HepG2 (cell line): ENCODE results near the gene ZBTB7C. TPM values are rescaled to one million over a fixed set of nuclear protein-coding genes. Genes with fewer than 3 reads are reported as not detected.

Experiments used
- ATAC-seq: fragments of 200-7000 bp; cut with Tn5 transposase; 3 replicates; pipeline ENCODE4 v1.9.1; 2020; ENCODE audit warnings: mild to moderate bottlenecking, moderate library complexity
- BruUV-seq: library from RNA; stranded (reverse); fragments of 400-500 nt; replicated peaks from 2 replicates; lab custom pipeline; 2021; lab: Mats Ljungman, UMichigan
- CTCF ChIA-PET: fragments of 300-600 bp; formaldehyde crosslinking; extraction: SDS; loops from one replicate; lab custom pipeline; 2021; ENCODE audit warnings: low total read pairs, inconsistent platforms, low intra/inter-chr PET ratio; lab: Yijun Ruan, JAX
- POLR2A ChIA-PET: fragments of 350-600 bp; sonication (Branson Sonifier 250); formaldehyde crosslinking; loops from one replicate; lab custom pipeline; 2020; ENCODE audit warnings: antibody characterized with exemption, inconsistent platforms; lab: Yijun Ruan, JAX
- DNase-seq: peaks from one replicate; pipeline ENCODE4 v3.0.0-alpha.2; 2015; ENCODE audit warnings: low spot score
- FAIRE-seq: peaks from 3 replicates; lab custom pipeline; 2011; peaks lifted over from hg19 to GRCh38; lab: Jason Lieb, UNC
- H2AFZ ChIP-seq: one replicate; pipeline ENCODE4 v1.6.1; 2011; ENCODE audit warnings: low read length, inconsistent platforms
- H3K27ac ChIP-seq: fragments of 300-600 bp; 3 replicates; pipeline ENCODE4 v1.8.0; 2011; ENCODE audit warnings: mixed run types, mild to moderate bottlenecking, mixed read lengths, low read length, inconsistent platforms; ENCODE audit not compliant: insufficient read depth; ENCODE audit errors: extremely low read length
- H3K27me3 ChIP-seq, 2 experiments: fragments of 200-600 bp in 1 of 2; 2 replicates in 1 of 2; 3 replicates in 1 of 2; pipeline versions ENCODE4 v1.6.0 to v1.8.0; 2011; ENCODE audit warnings: low read length in 2 of 2, mild to moderate bottlenecking in 2 of 2, moderate library complexity in 2 of 2, inconsistent platforms in 1 of 2; ENCODE audit not compliant: insufficient read depth in 2 of 2, control insufficient read depth in 1 of 2
- H3K36me3 ChIP-seq, 2 experiments: fragments of 200-600 bp in 1 of 2; replicated peaks in 1 of 2; 2 replicates in 1 of 2; 3 replicates in 1 of 2; pipeline versions ENCODE4 v1.5.1 to v1.8.0; 2011; ENCODE audit warnings: low read length in 2 of 2, inconsistent platforms in 1 of 2; ENCODE audit not compliant: insufficient read depth in 2 of 2, control insufficient read depth in 1 of 2
- H3K4me1 ChIP-seq: 2 replicates; pipeline ENCODE4 v1.5.1; 2012; ENCODE audit warnings: low read length, inconsistent platforms; ENCODE audit not compliant: insufficient read depth
- H3K4me2 ChIP-seq: 2 replicates; pipeline ENCODE4 v1.6.0; 2011; ENCODE audit warnings: low read depth, low read length, inconsistent platforms
- H3K4me3 ChIP-seq, 3 experiments: fragments of 200-600 bp in 1 of 3; sonication (generic), shearing (Covaris generic) in 1 of 3; replicated peaks in 1 of 3; 2 replicates each; pipeline ENCODE4 v1.5.1; 2011 to 2016; ENCODE audit warnings: low read length in 3 of 3, inconsistent platforms in 2 of 3, low read depth in 2 of 3, mild to moderate bottlenecking in 2 of 3, control low read depth in 1 of 3, mixed read lengths in 1 of 3; ENCODE audit not compliant: insufficient read depth in 1 of 3
- H3K79me2 ChIP-seq: one replicate; pipeline ENCODE4 v1.6.1; 2011; ENCODE audit warnings: low read length, inconsistent platforms; ENCODE audit not compliant: insufficient read depth
- H3K9ac ChIP-seq: 2 replicates; pipeline ENCODE4 v1.6.0; 2011; ENCODE audit warnings: mild to moderate bottlenecking, low read depth, low read length, inconsistent platforms; ENCODE audit not compliant: insufficient read depth
- H3K9me3 ChIP-seq: 2 replicates; pipeline ENCODE4 v1.5.1; 2012; ENCODE audit warnings: mild to moderate bottlenecking, low read length
- H4K20me1 ChIP-seq: 2 replicates; pipeline ENCODE4 v1.6.0; 2011; ENCODE audit warnings: inconsistent platforms, mild to moderate bottlenecking, low read length, moderate library complexity; ENCODE audit not compliant: insufficient read depth
- ADNP ChIP-seq: sonication (generic); formaldehyde crosslinking; IDR thresholded peaks from 2 replicates; pipeline ENCODE4 v1.4.0; 2020; ENCODE audit warnings: missing genetic modification reagents
- ATF2 ChIP-seq: sonication (generic); formaldehyde crosslinking; IDR thresholded peaks from 2 replicates; pipeline ENCODE4 v1.4.0; 2020; ENCODE audit warnings: missing genetic modification reagents
- FOXC1 ChIP-seq: sonication (generic); formaldehyde crosslinking; IDR thresholded peaks from 2 replicates; pipeline ENCODE4 v1.8.0; 2022; ENCODE audit warnings: mild to moderate bottlenecking, missing genetic modification reagents, borderline replicate concordance
- GABPB1 ChIP-seq: IDR thresholded peaks from 2 replicates; pipeline ENCODE4 v1.6.1; 2016; ENCODE audit warnings: mild to moderate bottlenecking, missing genetic modification reagents, moderate library complexity, missing compliant biosample characterization
- HNRNPH1 ChIP-seq: fragments of 200-400 bp; formaldehyde crosslinking; optimal IDR thresholded peaks from 2 replicates; pipeline ENCODE3; 2017; ENCODE audit warnings: mild to moderate bottlenecking, low read depth, low read length
- MAFG ChIP-seq: sonication (generic); formaldehyde crosslinking; IDR thresholded peaks from 2 replicates; pipeline ENCODE4 v1.5.1; 2020; ENCODE audit warnings: mild to moderate bottlenecking, missing genetic modification reagents
- RAD21 ChIP-seq: fragments of 450-650 bp; formaldehyde crosslinking; IDR thresholded peaks from 2 replicates; pipeline ENCODE4 v1.5.0; 2020; ENCODE audit warnings: mild to moderate bottlenecking
- SAP130 ChIP-seq: IDR thresholded peaks from 2 replicates; pipeline ENCODE4 v1.6.1; 2016; ENCODE audit warnings: low read depth
- ZNF12 ChIP-seq: sonication (generic); formaldehyde crosslinking; IDR thresholded peaks from 2 replicates; pipeline ENCODE4 v1.5.0; 2020; ENCODE audit warnings: missing genetic modification reagents
- ZNF160 ChIP-seq: sonication (generic); formaldehyde crosslinking; IDR thresholded peaks from 2 replicates; pipeline ENCODE4 v1.8.0; 2022; ENCODE audit warnings: mild to moderate bottlenecking, inconsistent platforms, missing genetic modification reagents
- ZNF256 ChIP-seq: sonication (generic); formaldehyde crosslinking; conservative IDR thresholded peaks from 2 replicates; pipeline ENCODE4 v1.4.0; 2020; ENCODE audit warnings: missing genetic modification reagents
- ZNF335 ChIP-seq: sonication (generic); formaldehyde crosslinking; IDR thresholded peaks from 2 replicates; pipeline ENCODE4 v1.4.0; 2020; ENCODE audit warnings: missing genetic modification reagents
- ZNF432 ChIP-seq: sonication (generic); formaldehyde crosslinking; IDR thresholded peaks from 2 replicates; pipeline ENCODE4 v1.5.0; 2020; ENCODE audit warnings: missing genetic modification reagents, mild to moderate bottlenecking, borderline replicate concordance
- ZNF687 ChIP-seq: sonication (generic); formaldehyde crosslinking; IDR thresholded peaks from 2 replicates; pipeline ENCODE4 v1.5.1; 2020; ENCODE audit warnings: mild to moderate bottlenecking, missing genetic modification reagents, moderate library complexity
- ZNF761 ChIP-seq: sonication (generic); formaldehyde crosslinking; conservative IDR thresholded peaks from 2 replicates; pipeline ENCODE4 v1.4.0; 2020; ENCODE audit warnings: mild to moderate bottlenecking, missing genetic modification reagents
- WGBS: methylation state at CpG from one replicate; pipeline ENCODE4 v1.1.6; 2017; ENCODE audit warnings: low lambda C conversion rate; 5-methylcytosine and 5-hydroxymethylcytosine counted together
- in situ Hi-C: cut with HindIII; loops from 2 replicates; pipeline ENCODE4 v1.10.0; 2017; ENCODE audit warnings: low pct_unique_long_range_greater_than_20kb; ENCODE audit not compliant: extremely low pct_ligation_motif_present
- intact Hi-C: fragments of 100-400 bp; cut with micrococcal nuclease; formaldehyde crosslinking; loops from one replicate; pipeline ENCODE4 v1.10.0; 2022; ENCODE audit not compliant: unreplicated experiment
- polyA plus RNA-seq, 8 experiments: library from polyadenylated mRNA; depleted of rRNA in 3 of 8; stranded (reverse) in 7 of 8; unstranded in 1 of 8; fragments of >200 nt; fragmentation: Illumina TruSeq in 4 of 8; extraction: Trizol in 4 of 8; gene quantifications; 2 replicates each; pipeline versions ENCODE4 v1.2.1 to v1.2.3, GENCODE V29; 2011 to 2016; ENCODE audit warnings: low read depth in 4 of 8, missing spikeins in 1 of 8, mixed read lengths in 1 of 8; ENCODE audit not compliant: insufficient read depth in 1 of 8
- total RNA-seq, 5 experiments: library from RNA; depleted of rRNA; stranded (reverse); fragments of >200 nt; fragmentation: Illumina TruSeq; extraction: Trizol; gene quantifications; 2 replicates each; pipeline ENCODE4 v1.2.3, GENCODE V29; 2016; ENCODE audit warnings: low read depth in 1 of 5
- TF ChIP-seq, protein P1 (sequence below): IDR thresholded peaks from 2 replicates; pipeline ENCODE4 v1.6.1; 2016; ENCODE audit warnings: mild to moderate bottlenecking
- TF ChIP-seq, protein P2 (sequence below): sonication (generic); formaldehyde crosslinking; IDR thresholded peaks from 2 replicates; pipeline ENCODE4 v1.8.0; 2022; ENCODE audit warnings: missing genetic modification reagents, mild to moderate bottlenecking, borderline replicate concordance

Gene ZBTB7C
- total and polyA plus RNA-seq, 2 of the 13 experiments (the other 11 are each of a cell fraction or from before 2014, with no cell fraction given) = 0.01 to 0.04 TPM

- no peak for TF ChIP-seq ATF2 (CRISPR knock-in tag)
- TF ChIP-seq HNRNPH1 = no peak
- no peak for TF ChIP-seq ZNF256 (CRISPR knock-in tag)
- TF ChIP-seq GABPB1 (CRISPR knock-in tag) = no peak
- TF ChIP-seq ZNF12 (CRISPR knock-in tag) = no peak
- no peak for TF ChIP-seq ZNF160
- TF ChIP-seq ZNF761 (CRISPR knock-in tag) = no peak
- no peak for TF ChIP-seq ZNF432
Observed at GRCh38 chr18:48227206-48227605, 182.0 kb downstream of the ZBTB7C start (continued).

DNA sequence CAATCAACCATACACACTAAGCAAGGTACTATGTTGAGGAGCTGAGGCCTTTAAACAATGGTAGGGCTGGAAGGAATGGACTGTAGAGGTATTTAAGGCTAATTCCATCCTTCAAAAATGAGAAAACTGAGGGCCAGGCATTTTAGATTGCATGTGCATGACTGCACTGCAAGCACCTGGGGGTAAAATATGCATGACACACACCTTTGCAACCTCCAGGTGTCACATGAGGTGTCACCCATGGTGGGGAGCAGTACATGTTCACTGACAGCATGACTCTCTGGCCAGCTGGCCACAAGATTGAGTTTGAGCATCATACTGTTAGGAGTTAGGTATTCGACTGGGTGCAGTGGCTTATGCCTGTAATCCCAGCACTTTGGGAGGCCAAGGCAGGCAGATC, 182.8 kb downstream of the ZBTB7C start:
- BruUV-seq = no TSS peak
- no peak for DNase-seq
- WGBS = 0% methylated on average over 1 of the region's 1 CpG
- Histone ChIP-seq H3K36me3 (no peaks in the 10 kb centered on the region), H3K27ac (no peak overlapping the region), H3K4me3 (no peak overlapping the region), H3K79me2 (no peaks in the 10 kb centered on the region), H3K9ac (no peak overlapping the region), H3K9me3 (no peaks in the 10 kb centered on the region), H2AFZ (no peak overlapping the region), H3K27me3 (peaks cover 4 to 21% of the 10 kb centered on the region in 2 experiments; a peak in 2 of 5 replicates), H3K4me2 (no peak overlapping the region), H4K20me1 (no peaks in the 10 kb centered on the region), H3K4me1 (no peaks in the 10 kb centered on the region)
- POLR2A ChIA-PET = no interaction called here
- intact Hi-C loops = no loop called here
- CTCF ChIA-PET = no interaction called here
- in situ Hi-C loops = no loop called here
- no peak for FAIRE-seq
- no peak for ATAC-seq
- TF ChIP-seq MAFG (CRISPR knock-in tag) (no peak), SAP130 (CRISPR knock-in tag) (no peak), FOXC1 (no peak), ADNP (CRISPR knock-in tag) (no peak), RAD21 (no peak), ZNF335 (CRISPR knock-in tag) (no peak), ZNF687 (CRISPR knock-in tag) (no peak)
- TF ChIP-seq, protein P1, sequence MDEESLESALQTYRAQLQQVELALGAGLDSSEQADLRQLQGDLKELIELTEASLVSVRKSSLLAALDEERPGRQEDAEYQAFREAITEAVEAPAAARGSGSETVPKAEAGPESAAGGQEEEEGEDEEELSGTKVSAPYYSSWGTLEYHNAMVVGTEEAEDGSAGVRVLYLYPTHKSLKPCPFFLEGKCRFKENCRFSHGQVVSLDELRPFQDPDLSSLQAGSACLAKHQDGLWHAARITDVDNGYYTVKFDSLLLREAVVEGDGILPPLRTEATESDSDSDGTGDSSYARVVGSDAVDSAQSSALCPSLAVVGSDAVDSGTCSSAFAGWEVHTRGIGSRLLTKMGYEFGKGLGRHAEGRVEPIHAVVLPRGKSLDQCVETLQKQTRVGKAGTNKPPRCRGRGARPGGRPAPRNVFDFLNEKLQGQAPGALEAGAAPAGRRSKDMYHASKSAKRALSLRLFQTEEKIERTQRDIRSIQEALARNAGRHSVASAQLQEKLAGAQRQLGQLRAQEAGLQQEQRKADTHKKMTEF = no peak
- TF ChIP-seq, protein P2, sequence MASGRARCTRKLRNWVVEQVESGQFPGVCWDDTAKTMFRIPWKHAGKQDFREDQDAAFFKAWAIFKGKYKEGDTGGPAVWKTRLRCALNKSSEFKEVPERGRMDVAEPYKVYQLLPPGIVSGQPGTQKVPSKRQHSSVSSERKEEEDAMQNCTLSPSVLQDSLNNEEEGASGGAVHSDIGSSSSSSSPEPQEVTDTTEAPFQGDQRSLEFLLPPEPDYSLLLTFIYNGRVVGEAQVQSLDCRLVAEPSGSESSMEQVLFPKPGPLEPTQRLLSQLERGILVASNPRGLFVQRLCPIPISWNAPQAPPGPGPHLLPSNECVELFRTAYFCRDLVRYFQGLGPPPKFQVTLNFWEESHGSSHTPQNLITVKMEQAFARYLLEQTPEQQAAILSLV = no peak
